Fibroblast of villous mesenchyme (primary cell): Measurements from ENCODE around the gene PPP2R2D. TPM values are rescaled to one million over a fixed set of nuclear protein-coding genes. Genes with fewer than 3 reads are reported as not detected.

Experiments used
- DNase-seq: peaks from one replicate; pipeline ENCODE4 v3.0.0-alpha.2; 2010; ENCODE audit warnings: low read depth
- H3K4me3 ChIP-seq: 2 replicates; pipeline ENCODE4 v1.5.1; 2011; ENCODE audit warnings: low read depth, mild to moderate bottlenecking, low read length
- total RNA-seq: library from RNA; depleted of rRNA; stranded (reverse); fragments of >200 nt; gene quantifications from 2 replicates; pipeline ENCODE4 v1.2.3, GENCODE V29; 2012
- TF ChIP-seq, protein P1 (sequence below): IDR thresholded peaks from 2 replicates; pipeline ENCODE4 v1.5.1; 2012; ENCODE audit warnings: low read depth, mild to moderate bottlenecking, low read length; ENCODE audit not compliant: insufficient read depth

Gene PPP2R2D
- 25.4 and 30.7 TPM in 2 replicates for total RNA-seq

DNA sequence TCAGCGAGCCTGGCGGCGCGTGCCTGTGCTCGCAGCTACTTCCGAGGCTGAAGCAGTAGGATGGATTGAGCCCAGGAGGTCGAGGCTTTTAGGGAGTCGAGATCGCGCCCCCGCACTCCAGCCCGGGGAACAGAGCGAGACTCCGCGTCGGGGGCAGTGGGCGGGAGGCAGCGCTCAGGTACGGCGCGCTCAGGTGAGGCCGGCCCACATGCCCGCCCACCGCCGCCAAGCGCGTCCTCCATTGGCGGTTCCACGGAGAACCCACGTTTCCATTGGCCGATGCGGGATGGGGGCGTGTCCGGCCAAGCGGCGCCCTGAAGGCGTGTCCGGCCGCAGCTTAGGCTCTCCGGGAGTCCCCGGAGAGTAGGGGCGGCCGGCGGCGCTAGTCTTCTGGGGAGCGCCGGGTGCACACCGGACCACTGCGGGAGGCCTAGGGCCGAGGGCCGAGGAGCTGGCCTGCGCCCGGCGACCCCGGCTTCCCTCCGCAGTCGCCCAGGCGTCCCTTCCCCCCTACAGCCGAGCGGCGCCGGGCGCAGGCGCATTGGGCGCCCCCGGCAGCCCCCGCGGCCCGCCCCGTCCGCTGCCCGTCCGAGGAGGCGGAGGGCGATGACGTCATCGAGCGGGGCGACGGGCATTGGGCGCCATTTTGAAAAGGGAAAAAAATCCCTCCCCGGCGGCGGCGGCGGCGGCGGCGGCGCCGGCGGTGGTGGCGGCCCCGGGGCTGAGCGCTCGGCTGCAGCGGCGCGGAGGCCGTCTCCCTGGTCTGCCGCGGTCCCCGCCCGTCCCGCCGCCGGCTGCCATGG lies at the start of gene PPP2R2D:
PPP2R2D (plus strand) TSS at position 659 of the 803 bp plus-strand sequence; CDS start at position 800, 141 bp downstream.
- peak; percentile 89 for DNase-seq
- TF ChIP-seq, protein P1, sequence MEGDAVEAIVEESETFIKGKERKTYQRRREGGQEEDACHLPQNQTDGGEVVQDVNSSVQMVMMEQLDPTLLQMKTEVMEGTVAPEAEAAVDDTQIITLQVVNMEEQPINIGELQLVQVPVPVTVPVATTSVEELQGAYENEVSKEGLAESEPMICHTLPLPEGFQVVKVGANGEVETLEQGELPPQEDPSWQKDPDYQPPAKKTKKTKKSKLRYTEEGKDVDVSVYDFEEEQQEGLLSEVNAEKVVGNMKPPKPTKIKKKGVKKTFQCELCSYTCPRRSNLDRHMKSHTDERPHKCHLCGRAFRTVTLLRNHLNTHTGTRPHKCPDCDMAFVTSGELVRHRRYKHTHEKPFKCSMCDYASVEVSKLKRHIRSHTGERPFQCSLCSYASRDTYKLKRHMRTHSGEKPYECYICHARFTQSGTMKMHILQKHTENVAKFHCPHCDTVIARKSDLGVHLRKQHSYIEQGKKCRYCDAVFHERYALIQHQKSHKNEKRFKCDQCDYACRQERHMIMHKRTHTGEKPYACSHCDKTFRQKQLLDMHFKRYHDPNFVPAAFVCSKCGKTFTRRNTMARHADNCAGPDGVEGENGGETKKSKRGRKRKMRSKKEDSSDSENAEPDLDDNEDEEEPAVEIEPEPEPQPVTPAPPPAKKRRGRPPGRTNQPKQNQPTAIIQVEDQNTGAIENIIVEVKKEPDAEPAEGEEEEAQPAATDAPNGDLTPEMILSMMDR = no peak
- peak within 1 kb of the TSS; percentile 83 for H3K4me3 ChIP-seq

DNA sequence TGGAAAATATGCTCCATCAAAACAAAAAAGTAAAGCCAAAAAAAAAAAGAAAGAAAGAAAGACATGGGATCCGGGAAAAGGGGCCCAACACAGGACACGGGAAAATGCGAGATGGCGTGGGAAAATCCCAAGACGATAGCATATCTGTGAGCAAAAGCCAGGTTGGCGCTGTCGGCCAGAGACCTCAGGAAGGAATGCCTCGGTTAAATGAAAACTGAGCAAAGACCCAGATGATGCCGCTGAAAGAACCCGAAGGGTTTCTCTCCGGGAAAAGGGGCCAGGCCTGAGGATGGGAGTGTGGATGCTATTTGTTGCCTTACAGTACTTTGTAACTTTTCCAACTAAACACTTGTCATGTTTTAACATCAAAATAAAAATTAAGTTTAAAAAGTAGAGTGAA lies 49.5 kb upstream of the PPP2R2D start:
- H3K4me3 ChIP-seq = no peak overlapping the region
- TF ChIP-seq, protein P1 = no peak
- DNase-seq = no peak

DNA sequence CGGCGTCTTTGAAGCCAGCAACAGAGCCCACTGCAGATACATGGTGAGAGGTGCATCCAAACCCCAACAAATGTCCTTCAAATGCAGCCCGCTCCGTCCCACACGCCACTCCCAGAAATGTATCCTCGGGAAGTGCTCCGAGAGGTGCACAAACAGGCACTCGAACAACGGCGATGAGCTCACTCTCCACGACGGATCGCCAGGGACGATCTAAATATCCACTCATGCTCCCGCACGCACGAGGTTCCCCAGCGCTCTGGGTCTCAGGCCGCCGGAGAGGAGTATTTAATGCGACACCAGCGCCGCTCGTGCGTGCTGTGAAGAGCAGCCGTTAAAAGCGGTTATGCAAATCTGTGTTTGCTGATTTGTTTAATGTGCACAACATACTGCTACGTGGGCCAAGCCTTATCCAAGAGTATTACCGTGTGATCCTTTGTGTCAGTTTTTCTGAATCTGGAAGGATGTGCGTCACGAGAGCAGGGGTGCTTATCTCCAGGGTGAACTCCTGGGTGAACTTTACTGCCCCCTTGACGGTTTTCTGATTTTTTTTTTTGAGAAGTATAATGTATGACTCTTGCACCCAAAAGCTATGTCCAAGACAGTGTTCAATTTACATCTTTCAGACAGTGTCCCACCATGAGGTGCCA lies 48.5 kb upstream of the PPP2R2D start:
- DNase-seq = no peak
- TF ChIP-seq, protein P1 = no peak
- H3K4me3 ChIP-seq = no peak overlapping the region

DNA sequence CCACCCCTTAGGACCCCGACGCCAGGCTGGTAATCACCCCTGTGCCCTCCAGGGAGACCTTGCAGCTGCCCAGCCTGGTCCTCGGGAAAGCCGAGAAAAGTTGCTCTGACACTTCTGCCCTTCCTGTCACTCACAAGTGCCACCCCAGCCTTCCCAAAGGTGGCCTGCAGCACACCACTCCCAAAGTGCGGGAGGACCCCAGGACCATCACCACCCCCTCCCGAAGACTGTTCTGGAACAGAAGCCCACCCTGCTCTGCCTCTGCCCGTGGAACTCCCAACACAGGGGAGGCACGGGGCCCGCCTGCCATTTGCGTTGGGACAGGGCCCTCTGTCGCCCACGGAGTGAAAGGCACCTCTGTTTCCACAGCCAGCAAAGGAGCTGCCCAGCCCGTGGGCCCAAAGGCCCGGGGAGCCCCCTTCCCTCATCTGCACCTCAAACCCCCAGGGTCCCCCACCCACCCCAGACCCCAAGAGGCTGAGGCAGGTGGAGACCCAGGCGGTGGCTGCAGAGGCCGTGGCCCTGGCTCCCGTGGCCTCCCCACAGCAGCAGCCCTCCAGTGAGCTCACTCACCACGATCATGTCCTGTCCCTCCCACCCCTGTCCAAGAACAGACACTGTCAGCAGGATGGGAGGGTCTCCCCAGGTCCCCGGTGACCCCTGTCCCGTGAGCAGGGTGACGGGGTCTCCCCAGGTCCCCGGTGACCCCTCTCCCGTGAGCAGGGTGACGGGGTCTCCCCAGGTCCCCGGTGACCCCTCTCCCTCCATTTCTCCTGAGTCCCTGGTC lies 47.8 kb upstream of the PPP2R2D start:
- H3K4me3 ChIP-seq = no peak overlapping the region
- TF ChIP-seq, protein P1 = no peak
- DNase-seq = no peak

DNA sequence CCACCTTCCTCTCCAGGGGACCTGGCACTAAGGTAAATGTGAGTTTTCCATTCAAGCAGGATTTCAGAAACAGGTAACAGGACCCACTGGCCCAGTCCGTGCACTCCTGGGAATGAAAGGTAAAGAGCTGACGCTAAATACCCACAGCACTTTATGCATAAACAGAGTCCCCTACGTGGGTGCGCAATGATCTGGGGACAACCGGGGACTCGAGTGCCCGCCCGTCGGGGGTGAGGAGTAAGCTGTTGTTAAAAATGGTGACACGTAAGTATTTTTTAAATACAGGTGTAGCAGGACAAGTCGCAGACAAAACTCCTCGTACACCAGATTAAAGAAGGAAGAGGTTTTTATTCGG lies 47.2 kb upstream of the PPP2R2D start:
- TF ChIP-seq, protein P1 = no peak
- H3K4me3 ChIP-seq = no peak overlapping the region
- no peak for DNase-seq

DNA sequence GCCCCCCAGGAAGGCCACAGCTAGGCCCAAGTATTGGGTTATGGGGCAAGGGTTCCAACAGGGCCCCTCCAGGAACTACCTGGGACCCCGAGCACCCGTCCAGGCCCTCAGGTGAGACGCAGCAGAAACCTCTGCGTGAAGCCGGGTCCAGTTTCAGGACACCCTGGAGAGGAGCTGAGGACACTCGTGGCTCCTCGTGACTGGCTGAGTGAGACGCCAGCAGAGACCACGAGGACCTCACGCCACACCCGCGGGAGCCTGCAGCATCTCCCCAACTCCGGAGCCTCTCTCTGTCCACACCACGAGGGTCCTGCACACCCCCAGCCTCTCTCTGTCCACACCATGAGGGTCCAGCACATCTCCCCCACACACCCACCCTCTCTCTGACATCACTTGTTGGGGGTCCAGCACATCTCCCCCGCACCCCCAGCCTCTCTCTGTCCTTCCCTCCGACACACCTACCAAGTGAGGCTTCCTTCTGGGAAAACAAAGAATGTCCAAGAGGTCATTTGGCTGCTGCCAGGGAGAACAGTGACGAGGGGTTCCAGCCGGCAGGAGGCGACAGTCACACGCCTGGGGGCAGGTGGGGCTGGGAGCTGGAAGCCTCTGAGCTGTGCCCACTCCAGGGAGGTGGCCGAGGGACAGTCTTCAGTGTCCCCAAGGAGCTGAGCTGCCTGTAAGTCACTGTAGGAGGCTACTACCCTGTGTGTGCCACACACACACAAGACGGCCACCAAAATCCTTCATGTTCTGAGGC lies 46.1 kb upstream of the PPP2R2D start:
- H3K4me3 ChIP-seq = no peak overlapping the region
- TF ChIP-seq, protein P1 = no peak
- DNase-seq = no peak
